ENCODE results near the gene TTLL11.

DNA sequence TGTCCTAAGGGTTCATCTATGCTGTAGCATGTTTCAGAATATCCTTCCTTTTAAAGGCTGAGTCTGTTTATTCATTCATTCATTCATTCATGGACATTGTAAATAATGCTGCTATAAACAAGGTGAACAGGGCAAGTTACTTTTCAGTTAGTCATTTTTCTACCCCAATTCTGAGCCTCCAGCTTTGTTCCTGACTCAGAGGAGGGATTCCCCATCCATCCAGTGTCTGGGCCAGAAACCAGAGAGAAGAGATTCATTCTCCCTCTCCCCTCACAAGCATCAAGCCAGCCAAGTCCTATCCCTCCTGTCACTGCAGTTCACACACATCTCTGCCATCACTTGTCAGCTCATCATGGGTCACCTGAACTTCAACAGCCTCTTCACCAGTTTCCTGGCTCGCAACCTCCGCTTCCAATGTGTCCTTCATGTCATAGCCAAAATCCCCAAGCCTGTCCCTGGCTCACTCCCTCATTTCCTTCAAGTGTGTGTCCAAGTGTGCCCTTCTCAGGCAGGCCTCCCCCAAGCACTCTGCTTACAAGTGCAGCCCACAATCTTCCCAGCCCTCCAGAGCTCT, 203.0 kb downstream of the TTLL11 start:
- TF ChIP-seq OSR1 (CRISPR knock-in tag; IDR thresholded peaks at IDR 0.05) (no peak), PPARA (CRISPR knock-in tag; IDR thresholded peaks at IDR 0.05; ENCODE audit: borderline replicate concordance) (no peak), RARB (CRISPR knock-in tag; IDR thresholded peaks at IDR 0.05) (no peak)

Measured in SK-N-SH treated with all-trans-retinoic acid at 6 μM for 48 hours (cell line).